Smooth muscle cell of the umbilical artery (primary cell): Measurements from ENCODE around the gene LRGUK. TPM values are rescaled to one million over a fixed set of nuclear protein-coding genes. Genes with fewer than 3 reads are reported as not detected.

ENCODE experiments used
- total RNA-seq: library from RNA; depleted of rRNA; stranded (reverse); fragments of >200 nt; gene quantifications from 2 replicates; pipeline ENCODE4 v1.2.3, GENCODE V29; 2014

The LRGUK gene
- total RNA-seq = under 0.01 and 0.09 TPM in 2 replicates

GRCh38 chr7:134126966-134127848, at the start of gene LRGUK:
LRGUK (plus strand) TSS chr7:134127340; CDS start chr7:134127368, 28 bp downstream.

Other genes starting within 250 kb of the LRGUK start
- gene SLC35B4, start 189.6 kb downstream of the LRGUK start, total RNA-seq = 16.6 and 18.6 TPM in 2 replicates